T-cell (primary cell): ENCODE data around the gene DLEC1. TPM values are rescaled to one million over a fixed set of nuclear protein-coding genes. Genes with fewer than 3 reads are reported as not detected.

Source experiments
- ATAC-seq, 4 experiments: fragments of 200-7000 bp in 3 of 4; fragments of 150-1000 bp in 1 of 4; cut with Tn5 transposase; replicated peaks in 1 of 4; 1 replicate in 3 of 4; 2 replicates in 1 of 4; pipeline ENCODE4 v1.10.0; 2021; ENCODE audit warnings: moderate library complexity in 3 of 4, mild to moderate bottlenecking in 2 of 4, moderate number of reproducible peaks in 1 of 4
- CTCF ChIA-PET, 2 donors: fragments of 300-600 bp; sonication (Branson Sonifier 250); formaldehyde crosslinking; loops; one replicate each; lab custom pipeline; 2022; ENCODE audit warnings: antibody characterized with exemption in 2 of 2; lab: Charles Lee
- POLR2A ChIA-PET, 2 donors: fragments of 300-600 bp; sonication (Branson Sonifier 250); formaldehyde crosslinking; loops; one replicate each; lab custom pipeline; 2022; ENCODE audit warnings: antibody characterized with exemption in 2 of 2; lab: Charles Lee
- DNase-seq, 35 experiments: peaks; one replicate each; pipeline versions ENCODE4 v3.0.0 to v3.0.0-alpha.2; 2013 to 2023
- H3K27ac ChIP-seq: one replicate; pipeline ENCODE4 v1.5.1; 2013; ENCODE audit warnings: low read length
- H3K27me3 ChIP-seq, 2 experiments: replicated peaks in 1 of 2; 1 replicate in 1 of 2; 2 replicates in 1 of 2; pipeline versions ENCODE4 v1.6.1 to v1.7.0; 2013; ENCODE audit warnings: low read length in 1 of 2, mixed read lengths in 1 of 2; ENCODE audit not compliant: control insufficient read depth in 2 of 2, insufficient read depth in 2 of 2; ENCODE audit errors: extremely low read depth in 1 of 2
- H3K36me3 ChIP-seq, 2 donors: 1 replicate in 1 of 2; 2 replicates in 1 of 2; pipeline versions ENCODE4 v1.6.1 to v1.7.0; 2013; ENCODE audit warnings: low read length in 1 of 2; ENCODE audit not compliant: control insufficient read depth in 2 of 2, insufficient read depth in 1 of 2; ENCODE audit errors: extremely low read depth in 1 of 2
- H3K4me1 ChIP-seq, 2 experiments: 1 replicate in 1 of 2; 2 replicates in 1 of 2; pipeline versions ENCODE4 v1.6.1 to v1.7.0; 2013; ENCODE audit warnings: low read length in 2 of 2, mixed read lengths in 1 of 2; ENCODE audit not compliant: insufficient read depth in 2 of 2, control insufficient read depth in 1 of 2; ENCODE audit errors: extremely low read depth in 1 of 2
- H3K4me3 ChIP-seq, 2 donors: 1 replicate in 1 of 2; 2 replicates in 1 of 2; pipeline versions ENCODE4 v1.5.1 to v1.7.0; 2013; ENCODE audit warnings: mild to moderate bottlenecking in 2 of 2, low read length in 1 of 2, moderate library complexity in 1 of 2; ENCODE audit not compliant: control insufficient read depth in 1 of 2; ENCODE audit errors: extremely low read depth in 1 of 2
- H3K9me3 ChIP-seq: 2 replicates; pipeline ENCODE4 v1.7.0; 2013
- H3K27ac Mint-ChIP-seq, 2 donors: one replicate each; pipeline ENCODE4 v1.8.0; 2020 to 2021; ENCODE audit warnings: mild to moderate bottlenecking in 2 of 2, mixed read lengths in 2 of 2
- H3K27me3 Mint-ChIP-seq, 2 donors: one replicate each; pipeline ENCODE4 v1.8.0; 2021 to 2022; ENCODE audit warnings: mixed read lengths in 2 of 2
- H3K36me3 Mint-ChIP-seq: one replicate; pipeline ENCODE4 v1.8.0; 2021; ENCODE audit warnings: mixed read lengths
- H3K4me1 Mint-ChIP-seq, 3 donors: one replicate each; pipeline ENCODE4 v1.8.0; 2020 to 2022; ENCODE audit warnings: mixed read lengths in 3 of 3, mild to moderate bottlenecking in 1 of 3
- H3K4me3 Mint-ChIP-seq, 3 donors: one replicate each; pipeline ENCODE4 v1.8.0; 2020 to 2022; ENCODE audit warnings: mild to moderate bottlenecking in 3 of 3, mixed read lengths in 3 of 3, moderate library complexity in 3 of 3
- H3K9me3 Mint-ChIP-seq, 3 donors: one replicate each; pipeline ENCODE4 v1.8.0; 2020 to 2022; ENCODE audit warnings: mixed read lengths in 3 of 3
- WGBS: methylation state at CpG from one replicate; pipeline ENCODE4 v1.1.5; 2013; ENCODE audit warnings: missing lambda C conversion rate; ENCODE audit not compliant: insufficient coverage; 5-methylcytosine and 5-hydroxymethylcytosine counted together
- total RNA-seq, 35 experiments: library from RNA in 6 of 35; stranded (reverse) in 6 of 35; fragments of 120-200 nt in 1 of 35; gene quantifications; one replicate each; pipeline versions ENCODE4 v1.2.1 to v1.2.4 and lab custom pipeline; 2013 to 2026

The DLEC1 gene
- total RNA-seq, 5 donors from 2014 or later (not counting 1 experiment from before 2014, with no cell fraction given), result 4.7 to 21.7 (median 17.8) TPM

- peaks cover 52 to 59% (median 54%) of the 10 kb centered on the region in 3 donors for H3K4me1 Mint-ChIP-seq
- CTCF ChIA-PET, result interaction anchor here in 1 of 2 donors (0.8 kb wide), 1 partner anchor 25 kb away, joined by 4 read pairs; the partner anchor contains the start of gene OXSR1
- Histone ChIP-seq H3K4me3 (peak overlapping the region; percentile 93 to 98), H3K36me3 (peaks cover 4 to 22% of the 10 kb centered on the region in 2 donors), H3K9me3 (no peaks in the 10 kb centered on the region), H3K27me3 (no peaks in the 10 kb centered on the region), H3K27ac (peak overlapping the region; percentile 92), H3K4me1 (peaks cover 16 to 59% of the 10 kb centered on the region in 2 experiments)
- H3K9me3 Mint-ChIP-seq, result no peaks in the 10 kb centered on the region
- WGBS, result 96% methylated on average over 4 of the region's 7 CpGs
- H3K27ac Mint-ChIP-seq, result peak overlapping the region; percentile 99 to 100
- POLR2A ChIA-PET, result interaction anchor here in 1 of 2 donors (1.5 kb wide), 1 partner anchor 25 kb away, joined by 7 read pairs; the partner anchor contains the start of gene OXSR1
- no peak for DNase-seq
- H3K27me3 Mint-ChIP-seq, result no peaks in the 10 kb centered on the region
- ATAC-seq, result no peak
- H3K4me3 Mint-ChIP-seq, result peak overlapping the region; percentile 89 to 97 (median 96)
- H3K36me3 Mint-ChIP-seq, result peaks cover 16% of the 10 kb centered on the region
Observed at GRCh38 chr3:38139652-38140051, 100.6 kb downstream of the DLEC1 start.

- 99% methylated on average over 11 of the region's 13 CpGs for WGBS
- DNase-seq (no peak), ATAC-seq (no peak)
- CTCF ChIA-PET, result interaction anchor here (0.6 to 0.8 kb wide), 3 partner anchors 23 to 1239 kb away, joined by 3 to 5 read pairs (median 4); partner anchors contain the start of gene OXSR1 (in 1 of the 2)
- H3K4me1 ChIP-seq, result peaks cover 16 to 51% of the 10 kb centered on the region in 2 experiments
- H3K27me3 ChIP-seq, result no peaks in the 10 kb centered on the region
- H3K4me3 ChIP-seq, result no peak overlapping the region
- peaks cover 4 to 22% of the 10 kb centered on the region in 2 donors for H3K36me3 ChIP-seq
- Mint-ChIP-seq H3K27ac (peak overlapping the region; percentile 32 to 100), H3K27me3 (no peaks in the 10 kb centered on the region), H3K4me3 (peak overlapping the region; percentile 89 to 97 (median 96)), H3K9me3 (peaks cover 0 to 2% (median 2%) of the 10 kb centered on the region in 3 donors), H3K36me3 (peaks cover 16% of the 10 kb centered on the region), H3K4me1 (peaks cover 44 to 51% (median 45%) of the 10 kb centered on the region in 3 donors)
- H3K9me3 ChIP-seq, result no peaks in the 10 kb centered on the region
- POLR2A ChIA-PET, result interaction anchor here (0.5 to 1.5 kb wide), 3 partner anchors 24 to 26 kb away, joined by 4 to 7 read pairs (median 5); partner anchors contain the start of gene OXSR1 (in 1 of the 2)
- H3K27ac ChIP-seq, result no peak overlapping the region
Observed at GRCh38 chr3:38140326-38141172, 101.5 kb downstream of the DLEC1 start.

DNA sequence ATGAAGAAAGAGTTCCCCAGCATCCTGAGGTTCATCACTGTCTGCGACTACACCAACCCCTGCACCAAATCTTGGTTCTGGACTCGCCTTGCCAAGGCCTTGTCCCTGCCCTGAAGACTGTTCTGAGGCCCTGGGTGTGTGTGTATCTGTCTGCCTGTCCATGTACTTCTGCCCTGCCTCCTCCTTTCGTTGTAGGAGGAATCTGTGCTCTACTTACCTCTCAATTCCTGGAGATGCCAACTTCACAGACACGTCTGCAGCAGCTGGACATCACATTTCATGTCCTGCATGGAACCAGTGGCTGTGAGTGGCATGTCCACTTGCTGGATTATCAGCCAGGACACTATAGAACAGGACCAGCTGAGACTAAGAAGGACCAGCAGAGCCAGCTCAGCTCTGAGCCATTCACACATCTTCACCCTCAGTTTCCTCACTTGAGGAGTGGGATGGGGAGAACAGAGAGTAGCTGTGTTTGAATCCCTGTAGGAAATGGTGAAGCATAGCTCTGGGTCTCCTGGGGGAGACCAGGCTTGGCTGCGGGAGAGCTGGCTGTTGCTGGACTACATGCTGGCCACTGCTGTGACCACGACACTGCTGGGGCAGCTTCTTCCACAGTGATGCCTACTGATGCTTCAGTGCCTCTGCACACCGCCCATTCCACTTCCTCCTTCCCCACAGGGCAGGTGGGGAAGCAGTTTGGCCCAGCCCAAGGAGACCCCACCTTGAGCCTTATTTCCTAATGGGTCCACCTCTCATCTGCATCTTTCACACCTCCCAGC is 102.4 kb downstream of the DLEC1 start:
- Histone ChIP-seq H3K4me1 (peaks cover 16 to 43% of the 10 kb centered on the region in 2 experiments), H3K36me3 (peaks cover 4 to 22% of the 10 kb centered on the region in 2 donors), H3K4me3 (no peak overlapping the region), H3K9me3 (peaks cover 2% of the 10 kb centered on the region), H3K27ac (no peak overlapping the region), H3K27me3 (no peaks in the 10 kb centered on the region)
- ATAC-seq (no peak), DNase-seq (no peak)
- peak overlapping the region; percentile 55 to 65 for H3K27ac Mint-ChIP-seq
- WGBS, result 96% methylated on average over 4 of the region's 7 CpGs
- H3K4me1 Mint-ChIP-seq, result peaks cover 35 to 43% (median 37%) of the 10 kb centered on the region in 3 donors
- H3K4me3 Mint-ChIP-seq, result peak overlapping the region; percentile 48 to 96 (median 89)
- ChIA-PET POLR2A (interaction anchor here in 1 of 2 donors (0.6 to 1.1 kb wide), 2 partner anchors 17 to 144 kb away, joined by 5 to 6 read pairs; no protein-coding TSS in a partner anchor), CTCF (no interaction called here)
- H3K9me3 Mint-ChIP-seq, result peaks cover 0 to 10% (median 7%) of the 10 kb centered on the region in 3 donors
- H3K36me3 Mint-ChIP-seq, result peaks cover 16% of the 10 kb centered on the region
- H3K27me3 Mint-ChIP-seq, result no peaks in the 10 kb centered on the region

DNA sequence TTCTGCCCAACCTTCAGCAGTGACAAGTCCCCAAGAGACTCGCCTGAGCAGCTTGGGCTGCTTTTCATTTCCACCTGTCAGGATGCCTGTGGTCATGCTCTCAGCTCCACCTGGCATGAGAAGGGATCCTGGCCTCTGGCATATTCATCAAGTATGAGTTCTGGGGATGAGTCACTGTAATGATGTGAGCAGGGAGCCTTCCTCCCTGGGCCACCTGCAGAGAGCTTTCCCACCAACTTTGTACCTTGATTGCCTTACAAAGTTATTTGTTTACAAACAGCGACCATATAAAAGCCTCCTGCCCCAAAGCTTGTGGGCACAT is 102.9 kb downstream of the DLEC1 start:
- Mint-ChIP-seq H3K27ac (peak overlapping the region in 1 of 2 donors; percentile 55), H3K4me3 (no peak overlapping the region), H3K36me3 (peaks cover 16% of the 10 kb centered on the region), H3K9me3 (peaks cover 0 to 15% (median 9%) of the 10 kb centered on the region in 3 donors), H3K27me3 (no peaks in the 10 kb centered on the region), H3K4me1 (peaks cover 34 to 43% (median 37%) of the 10 kb centered on the region in 3 donors)
- Histone ChIP-seq H3K4me1 (peaks cover 16 to 41% of the 10 kb centered on the region in 2 experiments), H3K9me3 (peaks cover 5% of the 10 kb centered on the region), H3K27me3 (no peaks in the 10 kb centered on the region), H3K4me3 (no peak overlapping the region), H3K36me3 (peaks cover 4 to 22% of the 10 kb centered on the region in 2 donors), H3K27ac (no peak overlapping the region)
- ChIA-PET POLR2A (interaction anchor here in 1 of 2 donors (0.6 to 1.1 kb wide), 2 partner anchors 16 to 145 kb away, joined by 5 to 6 read pairs; no protein-coding TSS in a partner anchor), CTCF (interaction anchor here in 1 of 2 donors (0.6 kb wide), 1 partner anchor 16 kb away, joined by 3 read pairs; no protein-coding TSS in a partner anchor)
- no peak for DNase-seq
- 93% methylated on average over 2 of the region's 2 CpGs for WGBS
- no peak for ATAC-seq

DNA sequence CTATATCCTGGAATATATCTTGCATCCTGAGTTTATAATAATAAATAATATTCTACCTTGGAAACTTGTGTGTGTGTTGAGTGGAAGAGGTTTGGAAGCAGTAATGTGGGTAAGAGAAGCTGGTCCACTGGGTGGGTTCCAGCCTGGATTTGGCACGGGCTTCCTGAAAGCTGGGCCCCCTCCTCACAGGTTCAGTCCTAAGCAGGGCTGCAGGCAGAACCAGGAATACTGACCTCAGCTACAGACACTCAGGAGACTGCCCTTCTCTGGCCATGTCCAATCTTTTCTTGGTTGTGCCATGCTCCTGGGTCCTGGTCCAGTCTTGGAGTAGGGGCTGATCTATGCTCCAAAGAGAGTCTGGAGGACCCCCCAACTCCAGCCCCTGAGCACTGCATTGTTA is 104.0 kb downstream of the DLEC1 start:
- ATAC-seq (no peak), DNase-seq (no peak)
- 80% methylated on average over 1 of the region's 1 CpG for WGBS
- H3K27me3 ChIP-seq, result no peaks in the 10 kb centered on the region
- peaks cover 12 to 33% of the 10 kb centered on the region in 2 experiments for H3K4me1 ChIP-seq
- H3K4me1 Mint-ChIP-seq, result peaks cover 31 to 41% (median 32%) of the 10 kb centered on the region in 3 donors
- no peaks in the 10 kb centered on the region for H3K27me3 Mint-ChIP-seq
- H3K27ac Mint-ChIP-seq, result no peak overlapping the region
- peaks cover 0 to 20% (median 11%) of the 10 kb centered on the region in 3 donors for H3K9me3 Mint-ChIP-seq
- H3K27ac ChIP-seq, result no peak overlapping the region
- H3K36me3 ChIP-seq, result peaks cover 4 to 22% of the 10 kb centered on the region in 2 donors
- CTCF ChIA-PET, result no interaction called here
- H3K4me3 ChIP-seq, result no peak overlapping the region
- H3K4me3 Mint-ChIP-seq, result no peak overlapping the region
- peaks cover 16% of the 10 kb centered on the region for H3K36me3 Mint-ChIP-seq
- peaks cover 6% of the 10 kb centered on the region for H3K9me3 ChIP-seq
- POLR2A ChIA-PET, result no interaction called here
